ENCODE data around the gene CHST12.
A peak's percentile ranks its signal among the peaks of the same experiment; 100 is the strongest.

CHST12 gene

DNA sequence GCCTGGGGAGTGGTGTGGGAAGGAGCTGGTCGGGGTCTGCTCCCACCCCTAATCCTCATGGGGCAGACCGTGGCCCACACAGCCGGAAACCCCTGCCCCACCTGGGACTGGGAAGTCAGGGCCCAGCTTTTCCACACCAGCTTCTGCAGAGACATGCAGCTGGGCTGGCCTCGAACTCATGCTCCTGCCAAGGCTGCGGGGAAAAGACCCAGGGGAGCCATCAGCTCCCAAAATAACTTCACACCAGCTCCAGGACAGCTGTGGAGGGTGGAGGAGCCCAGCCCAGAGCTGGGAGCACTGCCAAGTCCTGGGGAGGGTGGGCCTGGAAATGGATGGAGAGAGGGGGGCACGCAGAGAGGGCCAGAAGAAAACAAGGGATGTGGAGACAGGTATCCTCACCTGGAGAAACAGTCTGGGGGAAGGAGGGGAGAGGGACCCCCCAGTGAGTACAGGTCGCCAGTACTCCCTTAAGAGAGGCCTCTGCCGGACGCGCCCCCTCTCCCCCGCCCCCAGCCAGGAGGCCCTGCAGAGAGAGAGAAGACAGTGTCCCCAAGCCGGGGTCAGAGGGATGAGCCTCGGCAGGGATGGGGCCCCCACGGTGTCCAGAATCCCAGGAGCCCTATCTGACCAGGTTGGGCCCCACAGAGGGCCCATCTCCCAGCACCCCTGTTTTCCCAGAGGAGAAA lies 84.3 kb downstream of the CHST12 start:
- peaks cover 29% of the 10 kb centered on the region for H3K4me1 Mint-ChIP-seq
- H3K36me3 Mint-ChIP-seq (ENCODE audit: low read depth): no peaks in the 10 kb centered on the region
- peak overlapping the region in 1 of 3 experiments; percentile 32 for H3K4me3 Mint-ChIP-seq
- TF ChIP-seq, protein P1, sequence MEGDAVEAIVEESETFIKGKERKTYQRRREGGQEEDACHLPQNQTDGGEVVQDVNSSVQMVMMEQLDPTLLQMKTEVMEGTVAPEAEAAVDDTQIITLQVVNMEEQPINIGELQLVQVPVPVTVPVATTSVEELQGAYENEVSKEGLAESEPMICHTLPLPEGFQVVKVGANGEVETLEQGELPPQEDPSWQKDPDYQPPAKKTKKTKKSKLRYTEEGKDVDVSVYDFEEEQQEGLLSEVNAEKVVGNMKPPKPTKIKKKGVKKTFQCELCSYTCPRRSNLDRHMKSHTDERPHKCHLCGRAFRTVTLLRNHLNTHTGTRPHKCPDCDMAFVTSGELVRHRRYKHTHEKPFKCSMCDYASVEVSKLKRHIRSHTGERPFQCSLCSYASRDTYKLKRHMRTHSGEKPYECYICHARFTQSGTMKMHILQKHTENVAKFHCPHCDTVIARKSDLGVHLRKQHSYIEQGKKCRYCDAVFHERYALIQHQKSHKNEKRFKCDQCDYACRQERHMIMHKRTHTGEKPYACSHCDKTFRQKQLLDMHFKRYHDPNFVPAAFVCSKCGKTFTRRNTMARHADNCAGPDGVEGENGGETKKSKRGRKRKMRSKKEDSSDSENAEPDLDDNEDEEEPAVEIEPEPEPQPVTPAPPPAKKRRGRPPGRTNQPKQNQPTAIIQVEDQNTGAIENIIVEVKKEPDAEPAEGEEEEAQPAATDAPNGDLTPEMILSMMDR (IDR thresholded peaks at IDR 0.05; ENCODE audit: unreplicated experiment in 3 of 3): no peak
- H3K9me3 Mint-ChIP-seq: no peaks in the 10 kb centered on the region
- peak overlapping the region; percentile 62 to 76 (median 76) for H3K27ac Mint-ChIP-seq
- peaks cover 7% of the 10 kb centered on the region for H3K27me3 Mint-ChIP-seq (ENCODE audit: low read depth)

DNA sequence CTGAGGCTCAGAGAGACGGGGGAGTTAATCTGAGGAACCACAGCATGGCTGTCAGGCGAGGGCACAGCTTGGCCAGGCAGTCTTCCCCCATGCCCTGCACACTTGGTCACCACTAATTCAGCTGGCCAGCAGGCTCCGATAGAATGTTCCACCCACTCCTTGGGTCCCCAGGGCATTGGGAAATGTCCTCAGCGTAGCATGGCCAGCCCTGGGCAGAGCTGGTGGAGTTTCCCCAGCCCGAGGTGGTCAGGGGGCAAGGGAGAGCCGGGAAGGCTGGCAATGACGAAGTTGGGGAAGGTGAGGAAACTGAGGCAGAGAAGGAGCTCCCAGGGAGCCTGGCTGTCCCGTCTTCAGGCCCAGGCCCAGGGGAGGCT lies 84.8 kb downstream of the CHST12 start:
- Mint-ChIP-seq H3K27me3 (ENCODE audit: low read depth) (peaks cover 7% of the 10 kb centered on the region), H3K4me3 (no peak overlapping the region), H3K27ac (peak overlapping the region; percentile 62 to 81 (median 76)), H3K4me1 (peaks cover 34% of the 10 kb centered on the region), H3K9me3 (no peaks in the 10 kb centered on the region), H3K36me3 (ENCODE audit: low read depth) (no peaks in the 10 kb centered on the region)
- TF ChIP-seq, protein P1 (IDR thresholded peaks at IDR 0.05; ENCODE audit: unreplicated experiment in 3 of 3): no peak

DNA sequence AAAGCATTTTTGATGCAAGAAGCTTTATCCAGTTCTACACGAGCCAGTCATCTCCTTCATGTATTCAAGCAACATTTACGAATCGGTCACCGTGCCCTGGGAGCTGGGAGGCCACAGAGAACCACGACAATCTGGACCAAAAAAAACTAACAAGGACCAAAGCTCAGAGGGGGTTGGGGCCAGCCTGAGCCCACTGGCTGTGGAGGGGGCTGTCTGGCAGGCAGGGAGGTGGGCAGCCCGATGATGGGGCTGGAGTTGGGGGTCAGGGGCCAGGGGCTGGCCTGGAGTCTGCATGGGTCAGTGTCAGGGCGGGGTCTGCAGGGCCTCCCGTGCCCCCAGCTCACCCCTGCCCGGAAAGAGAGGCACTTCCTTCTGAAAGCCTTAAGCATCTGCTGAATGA lies 85.3 kb downstream of the CHST12 start:
- TF ChIP-seq, protein P1 (IDR thresholded peaks at IDR 0.05; ENCODE audit: unreplicated experiment in 3 of 3): no peak
- peaks cover 7% of the 10 kb centered on the region for H3K27me3 Mint-ChIP-seq (ENCODE audit: low read depth)
- peak overlapping the region; percentile 62 to 81 (median 76) for H3K27ac Mint-ChIP-seq
- H3K36me3 Mint-ChIP-seq (ENCODE audit: low read depth): no peaks in the 10 kb centered on the region
- H3K9me3 Mint-ChIP-seq: no peaks in the 10 kb centered on the region
- peak overlapping the region in 1 of 3 experiments; percentile 34 for H3K4me3 Mint-ChIP-seq
- H3K4me1 Mint-ChIP-seq: peaks cover 38% of the 10 kb centered on the region

DNA sequence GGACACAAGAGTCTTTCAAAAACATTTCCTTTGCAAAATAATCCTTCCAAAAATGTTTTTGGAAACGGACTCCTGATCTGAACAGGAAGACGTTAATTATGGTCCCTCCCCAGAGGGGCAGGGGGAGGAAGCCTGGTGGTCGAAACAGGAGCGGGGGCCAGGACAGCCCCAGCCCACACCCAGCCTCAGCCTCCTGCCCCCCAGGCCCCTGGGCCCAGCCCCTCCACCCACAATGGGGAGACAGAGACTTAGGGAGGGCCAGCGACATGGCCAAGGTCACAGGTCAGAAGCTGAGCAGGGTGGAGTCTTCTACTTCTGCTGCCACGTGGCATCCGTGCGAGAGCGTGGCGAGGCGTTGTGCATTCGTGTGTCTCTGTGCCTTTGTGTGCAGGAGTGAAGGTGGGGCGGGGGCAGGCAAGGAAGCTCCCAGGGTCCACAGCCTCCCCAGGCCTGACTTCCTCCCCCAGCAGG lies 86.8 kb downstream of the CHST12 start:
- Mint-ChIP-seq H3K27ac (peak overlapping the region; percentile 62 to 84 (median 76)), H3K9me3 (no peaks in the 10 kb centered on the region), H3K27me3 (ENCODE audit: low read depth) (peaks cover 4% of the 10 kb centered on the region), H3K4me1 (peaks cover 39% of the 10 kb centered on the region), H3K4me3 (no peak overlapping the region), H3K36me3 (ENCODE audit: low read depth) (no peaks in the 10 kb centered on the region)
- TF ChIP-seq, protein P1 (IDR thresholded peaks at IDR 0.05; ENCODE audit: unreplicated experiment in 3 of 3): no peak

DNA sequence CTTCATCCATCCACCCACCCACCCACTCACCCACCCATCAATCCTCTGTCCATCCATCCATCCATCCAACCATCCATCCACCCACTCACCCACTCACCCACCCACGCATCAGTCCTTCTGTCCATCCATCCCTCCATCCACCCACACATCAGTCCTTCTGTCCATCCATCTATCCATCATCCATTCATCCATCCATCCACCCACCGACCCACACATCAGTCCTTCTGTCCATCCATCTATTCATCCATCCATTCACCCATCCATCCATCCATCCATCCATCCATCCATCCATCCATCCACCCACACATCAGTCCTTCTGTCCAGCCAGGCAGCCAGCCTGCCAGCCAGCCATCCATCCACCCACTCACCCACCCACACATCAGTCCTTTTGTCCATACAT lies 88.6 kb downstream of the CHST12 start:
- TF ChIP-seq, protein P1 (IDR thresholded peaks at IDR 0.05; ENCODE audit: unreplicated experiment in 3 of 3): no peak
- H3K27me3 Mint-ChIP-seq (ENCODE audit: low read depth): peaks cover 4% of the 10 kb centered on the region
- peaks cover 54% of the 10 kb centered on the region for H3K4me1 Mint-ChIP-seq
- no peaks in the 10 kb centered on the region for H3K9me3 Mint-ChIP-seq
- H3K36me3 Mint-ChIP-seq (ENCODE audit: low read depth): no peaks in the 10 kb centered on the region
- H3K4me3 Mint-ChIP-seq: peak overlapping the region in 2 of 3 experiments; percentile 7 to 20
- peak overlapping the region; percentile 56 to 82 (median 67) for H3K27ac Mint-ChIP-seq

All from nephron (organoid).